A549 (cell line): ENCODE measurements around the gene UMAD1.

Experiments used
- BHLHE40 ChIP-seq: IDR thresholded peaks from 2 replicates; pipeline ENCODE4 v1.6.1; 2012; ENCODE audit warnings: low read depth, low read length, inconsistent platforms
- CEBPB ChIP-seq, 2 experiments: fragments of >200 bp in 1 of 2; sonication (Bioruptor Twin) in 1 of 2; formaldehyde crosslinking in 1 of 2; IDR thresholded peaks; 2 replicates each; pipeline ENCODE4 v1.6.1; 2012 to 2016
- CHD4 ChIP-seq: fragments of 200-600 bp; sonication (generic); IDR thresholded peaks from 2 replicates; pipeline ENCODE4 v1.6.1; 2016; ENCODE audit warnings: antibody characterized with exemption, mild to moderate bottlenecking, borderline replicate concordance
- EP300 ChIP-seq, 2 experiments: fragments of >200 bp; sonication (Bioruptor Twin); formaldehyde crosslinking; IDR thresholded peaks; 2 replicates in 1 of 2; 3 replicates in 1 of 2; pipeline ENCODE4 v1.6.1; 2016 to 2017
- PHF8 ChIP-seq: fragments of 200-600 bp; sonication (generic); IDR thresholded peaks from 2 replicates; pipeline ENCODE4 v1.6.1; 2016; ENCODE audit warnings: low read depth, mild to moderate bottlenecking, antibody characterized with exemption, moderate library complexity, borderline replicate concordance
- POLR2A ChIP-seq: IDR thresholded peaks from 2 replicates; pipeline ENCODE4 v1.6.1; 2012; ENCODE audit warnings: mild to moderate bottlenecking, low read length
- RCOR1 ChIP-seq: fragments of 150-350 bp; IDR thresholded peaks from 2 replicates; pipeline ENCODE4 v1.6.1; 2014; ENCODE audit warnings: antibody characterized with exemption, low read length, low read depth
- RNF2 ChIP-seq: fragments of 200-600 bp; sonication (generic); IDR thresholded peaks from 2 replicates; pipeline ENCODE4 v1.6.1; 2016; ENCODE audit warnings: low read depth, mild to moderate bottlenecking, antibody characterized with exemption, moderate library complexity, borderline replicate concordance
- SMC3 ChIP-seq: fragments of >200 bp; sonication (Bioruptor Twin); formaldehyde crosslinking; IDR thresholded peaks from 3 replicates; pipeline ENCODE4 v1.6.1; 2018; ENCODE audit warnings: inconsistent platforms
- TF ChIP-seq, protein P1 (sequence below): fragments of >200 bp; sonication (Bioruptor Twin); formaldehyde crosslinking; IDR thresholded peaks from 3 replicates; pipeline ENCODE4 v1.5.1; 2016
- TF ChIP-seq, protein P2 (sequence below): fragments of >200 bp; sonication (Bioruptor Twin); formaldehyde crosslinking; IDR thresholded peaks from 3 replicates; pipeline ENCODE4 v1.6.1; 2016

DNA sequence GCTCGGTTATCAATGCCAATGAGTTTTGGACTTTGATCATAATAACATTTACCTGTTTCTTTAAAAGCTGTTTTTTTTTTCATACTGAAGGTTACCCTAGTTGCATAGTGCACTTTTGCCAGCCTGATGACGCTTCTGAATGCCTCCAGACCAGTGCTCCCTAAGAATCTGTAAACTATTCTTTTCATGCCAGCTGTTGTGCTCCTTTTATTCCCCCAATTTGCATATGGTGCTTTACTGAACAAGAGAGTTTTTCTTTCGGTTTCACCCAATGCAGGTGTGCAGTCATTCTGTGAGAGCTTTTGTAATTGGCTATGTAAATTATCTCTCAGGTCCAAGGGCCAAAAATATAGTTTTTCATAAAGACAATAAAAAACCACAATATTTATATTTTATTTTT lies 279.9 kb downstream of the UMAD1 start:
- TF ChIP-seq, protein P1, sequence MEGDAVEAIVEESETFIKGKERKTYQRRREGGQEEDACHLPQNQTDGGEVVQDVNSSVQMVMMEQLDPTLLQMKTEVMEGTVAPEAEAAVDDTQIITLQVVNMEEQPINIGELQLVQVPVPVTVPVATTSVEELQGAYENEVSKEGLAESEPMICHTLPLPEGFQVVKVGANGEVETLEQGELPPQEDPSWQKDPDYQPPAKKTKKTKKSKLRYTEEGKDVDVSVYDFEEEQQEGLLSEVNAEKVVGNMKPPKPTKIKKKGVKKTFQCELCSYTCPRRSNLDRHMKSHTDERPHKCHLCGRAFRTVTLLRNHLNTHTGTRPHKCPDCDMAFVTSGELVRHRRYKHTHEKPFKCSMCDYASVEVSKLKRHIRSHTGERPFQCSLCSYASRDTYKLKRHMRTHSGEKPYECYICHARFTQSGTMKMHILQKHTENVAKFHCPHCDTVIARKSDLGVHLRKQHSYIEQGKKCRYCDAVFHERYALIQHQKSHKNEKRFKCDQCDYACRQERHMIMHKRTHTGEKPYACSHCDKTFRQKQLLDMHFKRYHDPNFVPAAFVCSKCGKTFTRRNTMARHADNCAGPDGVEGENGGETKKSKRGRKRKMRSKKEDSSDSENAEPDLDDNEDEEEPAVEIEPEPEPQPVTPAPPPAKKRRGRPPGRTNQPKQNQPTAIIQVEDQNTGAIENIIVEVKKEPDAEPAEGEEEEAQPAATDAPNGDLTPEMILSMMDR = no peak
- TF ChIP-seq, protein P2, sequence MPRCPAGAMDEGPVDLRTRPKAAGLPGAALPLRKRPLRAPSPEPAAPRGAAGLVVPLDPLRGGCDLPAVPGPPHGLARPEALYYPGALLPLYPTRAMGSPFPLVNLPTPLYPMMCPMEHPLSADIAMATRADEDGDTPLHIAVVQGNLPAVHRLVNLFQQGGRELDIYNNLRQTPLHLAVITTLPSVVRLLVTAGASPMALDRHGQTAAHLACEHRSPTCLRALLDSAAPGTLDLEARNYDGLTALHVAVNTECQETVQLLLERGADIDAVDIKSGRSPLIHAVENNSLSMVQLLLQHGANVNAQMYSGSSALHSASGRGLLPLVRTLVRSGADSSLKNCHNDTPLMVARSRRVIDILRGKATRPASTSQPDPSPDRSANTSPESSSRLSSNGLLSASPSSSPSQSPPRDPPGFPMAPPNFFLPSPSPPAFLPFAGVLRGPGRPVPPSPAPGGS = no peak
- TF ChIP-seq CEBPB (IDR thresholded peaks at IDR 0.05) = no peak
- no peak for TF ChIP-seq POLR2A
- TF ChIP-seq RCOR1 = no peak
- TF ChIP-seq BHLHE40 = no peak
- no peak for TF ChIP-seq EP300 (IDR thresholded peaks at IDR 0.05)
- TF ChIP-seq RNF2 = no peak
- TF ChIP-seq CHD4 = no peak
- TF ChIP-seq SMC3 = no peak
- no peak for TF ChIP-seq PHF8
